Body of pancreas (tissue), 4 donors: Measurements from ENCODE around the gene SSBP4. TPM values are rescaled to one million over a fixed set of nuclear protein-coding genes. Genes with fewer than 3 reads are reported as not detected.

ENCODE experiments used
- ATAC-seq: fragments of 150-250 bp; one replicate; pipeline ENCODE4 v1.9.1; 2016
- DNase-seq, 4 donors: peaks; one replicate each; pipeline ENCODE4 v3.0.0-alpha.2; 2019
- H3K27ac ChIP-seq, 4 donors: fragments of 200-600 bp; sonication (generic); 1 replicate in 3 of 4; 2 replicates in 1 of 4; pipeline versions ENCODE4 v1.5.1 to v1.6.1; 2016 to 2019; ENCODE audit warnings: mild to moderate bottlenecking in 1 of 4, mixed read lengths in 1 of 4, moderate library complexity in 1 of 4
- H3K27me3 ChIP-seq, 2 donors: fragments of 200-600 bp; sonication (generic); one replicate each; pipeline ENCODE4 v1.6.0; 2016; ENCODE audit warnings: mild to moderate bottlenecking in 1 of 2
- H3K36me3 ChIP-seq, 2 donors: fragments of 200-600 bp; sonication (generic); replicated peaks in 1 of 2; 2 replicates each; pipeline ENCODE4 v1.5.1; 2016; ENCODE audit warnings: low read depth in 2 of 2; ENCODE audit not compliant: insufficient read depth in 1 of 2
- H3K4me1 ChIP-seq: fragments of 200-600 bp; sonication (generic); one replicate; pipeline ENCODE4 v1.6.0; 2016
- H3K4me3 ChIP-seq, 2 donors: fragments of 200-600 bp; sonication (generic); 1 replicate in 1 of 2; 2 replicates in 1 of 2; pipeline ENCODE4 v1.5.1; 2016 to 2019
- H3K9me3 ChIP-seq, 3 donors: fragments of 200-600 bp; sonication (generic); 1 replicate in 2 of 3; 2 replicates in 1 of 3; pipeline ENCODE4 v1.5.1; 2016
- CTCF ChIP-seq, 7 experiments: fragments of 450-650 bp in 4 of 7; fragments of 200-600 bp in 3 of 7; sonication (generic) in 3 of 7; IDR thresholded peaks; one replicate each; pipeline ENCODE4 v1.5.1; 2016 to 2019; ENCODE audit warnings: antibody characterized with exemption in 7 of 7
- POLR2A ChIP-seq, 3 donors: fragments of 450-650 bp; IDR thresholded peaks; one replicate each; pipeline ENCODE4 v1.6.1; 2016; ENCODE audit warnings: antibody characterized with exemption in 3 of 3, mild to moderate bottlenecking in 2 of 3
- WGBS, 2 donors: methylation state at CpG; one replicate each; pipeline ENCODE4 v1.1.5; 2017; 5-methylcytosine and 5-hydroxymethylcytosine counted together
- intact Hi-C: fragments of 100-400 bp; cut with DNase I; formaldehyde crosslinking; loops from one replicate; pipeline ENCODE4 v1.15.1; 2023
- total RNA-seq, 2 donors: library from RNA; depleted of rRNA; stranded (reverse); fragments of >200 nt; gene quantifications; one replicate each; pipeline ENCODE4 v1.1.0, GENCODE V29; 2016

The SSBP4 gene
- total RNA-seq, 2 donors from 2014 or later = 50.1 to 63.9 TPM

- Histone ChIP-seq H3K9me3 (no peaks in the 10 kb centered on the region), H3K4me1 (peaks cover 11% of the 10 kb centered on the region), H3K36me3 (peaks cover 12 to 15% of the 10 kb centered on the region in 2 donors), H3K27me3 (no peaks in the 10 kb centered on the region), H3K27ac (no peak overlapping the region), H3K4me3 (no peak overlapping the region)
- ATAC-seq (no peak), DNase-seq (no peak)
- TF ChIP-seq POLR2A (IDR thresholded peaks at IDR 0.05) = no peak
- no peak for TF ChIP-seq CTCF (IDR thresholded peaks at IDR 0.05)
- intact Hi-C loops = no loop called here
- WGBS, 2 donors = 84 to 88% methylated on average over 3 of the region's 3 CpGs
Measured at GRCh38 chr19:18452386-18452785, 33.2 kb downstream of the SSBP4 start.

GRCh38 chr19:18453269-18454024 lies 34.2 kb downstream of the SSBP4 start:
- no peak for ATAC-seq
- peaks cover 11% of the 10 kb centered on the region for H3K4me1 ChIP-seq
- no peaks in the 10 kb centered on the region for H3K27me3 ChIP-seq
- peaks cover 11 to 15% of the 10 kb centered on the region in 2 donors for H3K36me3 ChIP-seq
- TF ChIP-seq CTCF (IDR thresholded peaks at IDR 0.05) (no peak), POLR2A (IDR thresholded peaks at IDR 0.05) (no peak)
- 77 to 78% methylated on average over 10 of the region's 10 CpGs for WGBS, 2 donors
- H3K4me3 ChIP-seq = no peak overlapping the region
- DNase-seq = no peak
- H3K27ac ChIP-seq = no peak overlapping the region
- intact Hi-C loops = no loop called here
- no peaks in the 10 kb centered on the region for H3K9me3 ChIP-seq

GRCh38 chr19:18456279-18456678 lies 37.1 kb downstream of the SSBP4 start:
- peaks cover 0 to 5% of the 10 kb centered on the region in 2 donors for H3K36me3 ChIP-seq
- H3K9me3 ChIP-seq = no peaks in the 10 kb centered on the region
- no peak overlapping the region for H3K27ac ChIP-seq
- 78% methylated on average over 4 of the region's 4 CpGs; no CpG with 5 or more reads in 1 of the 2 donors for WGBS, 2 donors
- no peaks in the 10 kb centered on the region for H3K27me3 ChIP-seq
- ATAC-seq = no peak
- intact Hi-C loops = no loop called here
- DNase-seq = no peak
- H3K4me3 ChIP-seq = no peak overlapping the region
- peaks cover 15% of the 10 kb centered on the region for H3K4me1 ChIP-seq
- TF ChIP-seq CTCF (IDR thresholded peaks at IDR 0.05) (no peak), POLR2A (IDR thresholded peaks at IDR 0.05) (no peak)

GRCh38 chr19:18456974-18457373 lies 37.8 kb downstream of the SSBP4 start:
- H3K4me1 ChIP-seq = peaks cover 13% of the 10 kb centered on the region
- ATAC-seq (no peak), DNase-seq (no peak)
- peaks cover 0 to 8% of the 10 kb centered on the region in 2 donors for H3K36me3 ChIP-seq
- no peak overlapping the region for H3K27ac ChIP-seq
- H3K4me3 ChIP-seq = no peak overlapping the region
- WGBS, 2 donors = 63 to 74% methylated on average over 4 to 7 of the region's 9 CpGs
- TF ChIP-seq CTCF (IDR thresholded peaks at IDR 0.05) (no peak), POLR2A (IDR thresholded peaks at IDR 0.05) (no peak)
- intact Hi-C loops = no loop called here
- H3K9me3 ChIP-seq = no peaks in the 10 kb centered on the region
- no peaks in the 10 kb centered on the region for H3K27me3 ChIP-seq
